PC-9 (cell line): ENCODE data around the gene TRAF6. TPM values are rescaled to one million over a fixed set of nuclear protein-coding genes. Genes with fewer than 3 reads are reported as not detected.

Experiments used
- BruUV-seq: library from RNA; stranded (reverse); fragments of 400-500 nt; replicated peaks from 2 replicates; lab custom pipeline; 2021; lab: Mats Ljungman, UMichigan
- CTCF ChIA-PET: fragments of 300-600 bp; sonication (Branson Sonifier 250); formaldehyde crosslinking; loops from one replicate; lab custom pipeline; 2022; ENCODE audit warnings: antibody characterized with exemption; lab: Charles Lee
- POLR2A ChIA-PET: fragments of 300-600 bp; sonication (Branson Sonifier 250); formaldehyde crosslinking; loops from one replicate; lab custom pipeline; 2022; ENCODE audit warnings: antibody characterized with exemption; ENCODE audit not compliant: unreplicated experiment; lab: Charles Lee
- DNase-seq, 2 experiments: peaks; one replicate each; pipeline versions ENCODE4 v3.0.0 to v3.0.0-alpha.2; 2015 to 2022; ENCODE audit warnings: mixed read lengths in 1 of 2
- H2AFZ ChIP-seq: fragments of 200-600 bp; sonication (generic); 2 replicates; pipeline ENCODE4 v1.8.1; 2017; ENCODE audit warnings: antibody characterized with exemption
- H3F3A ChIP-seq: fragments of 200-600 bp; sonication (generic); 2 replicates; pipeline ENCODE4 v1.8.1; 2017; ENCODE audit warnings: antibody characterized with exemption, mild to moderate bottlenecking, low read depth; ENCODE audit not compliant: insufficient read depth
- H3K27ac ChIP-seq: fragments of 200-600 bp; sonication (generic); 2 replicates; pipeline ENCODE4 v1.6.1; 2016; ENCODE audit warnings: mixed run types
- H3K27me3 ChIP-seq: fragments of 200-600 bp; sonication (generic); 2 replicates; pipeline ENCODE4 v1.6.1; 2016; ENCODE audit warnings: low read depth, mixed run types; ENCODE audit not compliant: insufficient read depth
- H3K36me3 ChIP-seq: fragments of 200-600 bp; sonication (generic); 2 replicates; pipeline ENCODE4 v1.6.1; 2016; ENCODE audit warnings: low read depth, mixed run types
- H3K4me1 ChIP-seq: fragments of 200-600 bp; sonication (generic); replicated peaks from 2 replicates; pipeline ENCODE4 v1.6.1; 2016; ENCODE audit warnings: mixed run types; ENCODE audit not compliant: insufficient read depth
- H3K4me2 ChIP-seq: fragments of 200-600 bp; sonication (generic); 2 replicates; pipeline ENCODE4 v1.6.1; 2017; ENCODE audit warnings: mixed run types
- H3K4me3 ChIP-seq: fragments of 200-600 bp; sonication (generic); 2 replicates; pipeline ENCODE4 v1.6.1; 2016; ENCODE audit warnings: mixed run types
- H3K79me2 ChIP-seq: fragments of 200-600 bp; sonication (generic); 2 replicates; pipeline ENCODE4 v1.6.1; 2017; ENCODE audit warnings: low read depth, mixed run types
- H3K9me2 ChIP-seq: fragments of 200-600 bp; sonication (generic); 2 replicates; pipeline ENCODE4 v1.8.1; 2017; ENCODE audit warnings: mild to moderate bottlenecking; ENCODE audit not compliant: insufficient read depth
- H3K9me3 ChIP-seq: fragments of 200-600 bp; sonication (generic); 2 replicates; pipeline ENCODE4 v1.8.1; 2016; ENCODE audit warnings: low read depth; ENCODE audit not compliant: insufficient read depth
- H4K20me1 ChIP-seq: fragments of 200-600 bp; sonication (generic); 2 replicates; pipeline ENCODE4 v1.8.1; 2017; ENCODE audit not compliant: insufficient read depth
- CTCF ChIP-seq: fragments of 200-600 bp; sonication (generic); conservative IDR thresholded peaks from 2 replicates; pipeline ENCODE4 v1.6.1; 2017; ENCODE audit warnings: mixed run types, antibody characterized with exemption, mild to moderate bottlenecking, moderate library complexity
- EZH2 ChIP-seq: fragments of 200-600 bp; sonication (generic); IDR thresholded peaks from 2 replicates; pipeline ENCODE4 v1.8.0; 2017; ENCODE audit warnings: antibody characterized with exemption, low read depth
- intact Hi-C: fragments of 100-400 bp; cut with micrococcal nuclease; formaldehyde crosslinking; loops from one replicate; pipeline ENCODE4 v1.10.0; 2022; ENCODE audit not compliant: unreplicated experiment
- total RNA-seq: library from RNA; stranded (reverse); gene quantifications from 2 replicates; pipeline ENCODE4 v1.2.3, GENCODE V29; 2021

The TRAF6 gene
- total RNA-seq, 1 experiment from 2014 or later = 9.2 TPM

GRCh38 chr11:36441610-36442208 lies 68.4 kb downstream of the TRAF6 start:
- Histone ChIP-seq H3K27ac (no peak overlapping the region), H3K79me2 (no peaks in the 10 kb centered on the region), H4K20me1 (no peaks in the 10 kb centered on the region), H3K4me1 (peaks cover 10% of the 10 kb centered on the region), H3K27me3 (no peaks in the 10 kb centered on the region), H3F3A (peaks cover 9% of the 10 kb centered on the region), H3K4me2 (no peak overlapping the region), H3K36me3 (no peaks in the 10 kb centered on the region), H3K4me3 (no peak overlapping the region), H3K9me3 (no peaks in the 10 kb centered on the region), H3K9me2 (no peaks in the 10 kb centered on the region), H2AFZ (no peak overlapping the region)
- CTCF ChIA-PET = no interaction called here
- TF ChIP-seq EZH2 (no peak), CTCF (no peak)
- no TSS peak for BruUV-seq
- DNase-seq = no peak
- POLR2A ChIA-PET = no interaction called here
- intact Hi-C loops = no loop called here

- Histone ChIP-seq H3F3A (no peaks in the 10 kb centered on the region), H3K79me2 (no peaks in the 10 kb centered on the region), H4K20me1 (no peaks in the 10 kb centered on the region), H2AFZ (no peak overlapping the region), H3K4me1 (no peaks in the 10 kb centered on the region), H3K27me3 (no peaks in the 10 kb centered on the region), H3K4me3 (no peak overlapping the region), H3K9me3 (no peaks in the 10 kb centered on the region), H3K27ac (no peak overlapping the region), H3K9me2 (no peaks in the 10 kb centered on the region), H3K4me2 (no peak overlapping the region), H3K36me3 (no peaks in the 10 kb centered on the region)
- DNase-seq = no peak
- TF ChIP-seq CTCF (no peak), EZH2 (no peak)
- BruUV-seq = no TSS peak
- intact Hi-C loops = no loop called here
- POLR2A ChIA-PET = no interaction called here
- CTCF ChIA-PET = no interaction called here
These were observed 71.9 kb downstream of the TRAF6 start for GRCh38 chr11:36438126-36438525.

GRCh38 chr11:36437413-36437812 lies 72.7 kb downstream of the TRAF6 start:
- no TSS peak for BruUV-seq
- Histone ChIP-seq H2AFZ (no peak overlapping the region), H3K4me3 (no peak overlapping the region), H3K36me3 (no peaks in the 10 kb centered on the region), H3K4me1 (peaks cover under 1% of the 10 kb centered on the region; the same call in 1 of the 2 replicates), H3K9me2 (no peaks in the 10 kb centered on the region), H4K20me1 (no peaks in the 10 kb centered on the region), H3K9me3 (no peaks in the 10 kb centered on the region), H3K79me2 (no peaks in the 10 kb centered on the region), H3K27ac (no peak overlapping the region), H3K4me2 (no peak overlapping the region), H3F3A (no peaks in the 10 kb centered on the region), H3K27me3 (no peaks in the 10 kb centered on the region)
- POLR2A ChIA-PET = no interaction called here
- CTCF ChIA-PET = no interaction called here
- TF ChIP-seq EZH2 (no peak), CTCF (no peak)
- intact Hi-C loops = no loop called here
- DNase-seq = no peak

Other genes with a start within 250 kb of the TRAF6 start
- 56.5 and 77.5 TPM in 2 replicates for gene COMMD9, start 220.8 kb downstream of the TRAF6 start, total RNA-seq
- 4.9 and 5.1 TPM in 2 replicates for gene PRR5L, start 214.0 kb downstream of the TRAF6 start, total RNA-seq
- 0.31 and 0.63 TPM in 2 replicates for gene RAG1, start 57.7 kb upstream of the TRAF6 start, total RNA-seq
- 18.9 TPM in 2 replicates for gene IFTAP, start 84.2 kb upstream of the TRAF6 start, total RNA-seq
- gene RAG2, start 88.0 kb upstream of the TRAF6 start, total RNA-seq = not detected in 2 replicates